WTC11 (cell line): ENCODE data around the gene CD207.

Experiments
- ARID4B ChIP-seq: sonication (generic); formaldehyde crosslinking; IDR thresholded peaks from 2 replicates; pipeline ENCODE4 v1.8.0; 2023; ENCODE audit warnings: missing genetic modification reagents, mild to moderate bottlenecking, borderline replicate concordance
- ATF2 ChIP-seq: sonication (generic); formaldehyde crosslinking; IDR thresholded peaks from 2 replicates; pipeline ENCODE4 v1.8.1; 2022; ENCODE audit warnings: low read depth, missing genetic modification reagents, borderline replicate concordance
- ATF6 ChIP-seq: sonication (generic); formaldehyde crosslinking; IDR thresholded peaks from 2 replicates; pipeline ENCODE4 v1.8.1; 2023; ENCODE audit warnings: mild to moderate bottlenecking, missing genetic modification reagents
- CTCF ChIP-seq: fragments of 200-600 bp; IDR thresholded peaks from 2 replicates; pipeline ENCODE4 v1.8.0; 2022; ENCODE audit warnings: antibody characterized with exemption
- FOXJ3 ChIP-seq: sonication (generic); formaldehyde crosslinking; IDR thresholded peaks from 2 replicates; pipeline ENCODE4 v1.9.0; 2021; ENCODE audit warnings: missing genetic modification reagents, mild to moderate bottlenecking, borderline replicate concordance
- MAX ChIP-seq: sonication (generic); formaldehyde crosslinking; IDR thresholded peaks from 2 replicates; pipeline ENCODE4 v1.8.0; 2022; ENCODE audit warnings: mild to moderate bottlenecking, missing genetic modification reagents
- SP1 ChIP-seq: sonication (generic); formaldehyde crosslinking; conservative IDR thresholded peaks from 2 replicates; pipeline ENCODE4 v1.8.1; 2022; ENCODE audit warnings: missing genetic modification reagents
- USF2 ChIP-seq: sonication (generic); formaldehyde crosslinking; IDR thresholded peaks from 2 replicates; pipeline ENCODE4 v1.8.1; 2023; ENCODE audit warnings: mild to moderate bottlenecking, missing genetic modification reagents, moderate library complexity
- ZNF121 ChIP-seq: sonication (generic); formaldehyde crosslinking; IDR thresholded peaks from 2 replicates; pipeline ENCODE4 v1.8.0; 2023; ENCODE audit warnings: missing genetic modification reagents
- ZNF281 ChIP-seq: sonication (generic); formaldehyde crosslinking; IDR thresholded peaks from 2 replicates; pipeline ENCODE4 v1.8.0; 2023; ENCODE audit warnings: mild to moderate bottlenecking, missing genetic modification reagents
- TF ChIP-seq, protein P1 (sequence below): sonication (generic); formaldehyde crosslinking; IDR thresholded peaks from 2 replicates; pipeline ENCODE4 v1.8.0; 2022; ENCODE audit warnings: mild to moderate bottlenecking, missing genetic modification reagents
- TF ChIP-seq, protein P2 (sequence below): fragments of 250-450 bp; sonication (Bioruptor Pico); IDR thresholded peaks from 2 replicates; pipeline ENCODE4 v1.8.0; 2021; ENCODE audit warnings: mild to moderate bottlenecking
- TF ChIP-seq, protein P3 (sequence below): sonication (generic); formaldehyde crosslinking; conservative IDR thresholded peaks from 2 replicates; pipeline ENCODE4 v1.8.1; 2022; ENCODE audit warnings: mild to moderate bottlenecking, missing genetic modification reagents

DNA sequence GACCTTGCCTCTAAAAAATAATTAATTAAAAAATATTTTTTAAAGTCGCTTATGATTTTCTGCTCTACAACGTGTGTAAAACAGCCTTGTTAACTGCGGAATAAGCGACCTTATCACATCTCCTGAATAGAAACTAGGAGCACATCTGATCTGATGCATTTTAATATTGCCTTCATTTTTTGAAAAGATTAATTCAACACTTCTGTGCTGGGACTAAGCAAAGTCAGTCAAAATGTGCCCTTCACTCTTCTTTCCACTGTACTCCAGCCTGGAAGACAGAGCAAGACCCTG is 27.8 kb downstream of the CD207 start:
- TF ChIP-seq CTCF (no peak), SP1 (CRISPR knock-in tag) (no peak), FOXJ3 (CRISPR knock-in tag) (no peak), ATF2 (no peak), ATF6 (CRISPR knock-in tag) (no peak), ZNF121 (CRISPR knock-in tag) (no peak), USF2 (CRISPR knock-in tag) (no peak), MAX (CRISPR knock-in tag) (no peak), ZNF281 (CRISPR knock-in tag) (no peak), ARID4B (CRISPR knock-in tag) (no peak)
- TF ChIP-seq, protein P1, sequence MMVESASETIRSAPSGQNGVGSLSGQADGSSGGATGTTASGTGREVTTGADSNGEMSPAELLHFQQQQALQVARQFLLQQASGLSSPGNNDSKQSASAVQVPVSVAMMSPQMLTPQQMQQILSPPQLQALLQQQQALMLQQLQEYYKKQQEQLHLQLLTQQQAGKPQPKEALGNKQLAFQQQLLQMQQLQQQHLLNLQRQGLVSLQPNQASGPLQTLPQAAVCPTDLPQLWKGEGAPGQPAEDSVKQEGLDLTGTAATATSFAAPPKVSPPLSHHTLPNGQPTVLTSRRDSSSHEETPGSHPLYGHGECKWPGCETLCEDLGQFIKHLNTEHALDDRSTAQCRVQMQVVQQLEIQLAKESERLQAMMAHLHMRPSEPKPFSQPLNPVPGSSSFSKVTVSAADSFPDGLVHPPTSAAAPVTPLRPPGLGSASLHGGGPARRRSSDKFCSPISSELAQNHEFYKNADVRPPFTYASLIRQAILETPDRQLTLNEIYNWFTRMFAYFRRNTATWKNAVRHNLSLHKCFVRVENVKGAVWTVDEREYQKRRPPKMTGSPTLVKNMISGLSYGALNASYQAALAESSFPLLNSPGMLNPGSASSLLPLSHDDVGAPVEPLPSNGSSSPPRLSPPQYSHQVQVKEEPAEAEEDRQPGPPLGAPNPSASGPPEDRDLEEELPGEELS, result no peak
- TF ChIP-seq, protein P2, sequence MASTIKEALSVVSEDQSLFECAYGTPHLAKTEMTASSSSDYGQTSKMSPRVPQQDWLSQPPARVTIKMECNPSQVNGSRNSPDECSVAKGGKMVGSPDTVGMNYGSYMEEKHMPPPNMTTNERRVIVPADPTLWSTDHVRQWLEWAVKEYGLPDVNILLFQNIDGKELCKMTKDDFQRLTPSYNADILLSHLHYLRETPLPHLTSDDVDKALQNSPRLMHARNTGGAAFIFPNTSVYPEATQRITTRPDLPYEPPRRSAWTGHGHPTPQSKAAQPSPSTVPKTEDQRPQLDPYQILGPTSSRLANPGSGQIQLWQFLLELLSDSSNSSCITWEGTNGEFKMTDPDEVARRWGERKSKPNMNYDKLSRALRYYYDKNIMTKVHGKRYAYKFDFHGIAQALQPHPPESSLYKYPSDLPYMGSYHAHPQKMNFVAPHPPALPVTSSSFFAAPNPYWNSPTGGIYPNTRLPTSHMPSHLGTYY (CRISPR knock-in tag), result no peak
- TF ChIP-seq, protein P3, sequence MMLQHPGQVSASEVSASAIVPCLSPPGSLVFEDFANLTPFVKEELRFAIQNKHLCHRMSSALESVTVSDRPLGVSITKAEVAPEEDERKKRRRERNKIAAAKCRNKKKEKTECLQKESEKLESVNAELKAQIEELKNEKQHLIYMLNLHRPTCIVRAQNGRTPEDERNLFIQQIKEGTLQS (CRISPR knock-in tag), result no peak
